OCI-LY7 (cell line): Measurements from ENCODE around the gene CTRB1. TPM values are rescaled to one million over a fixed set of nuclear protein-coding genes. Genes with fewer than 3 reads are reported as not detected.

Experiments
- BruUV-seq: library from RNA; stranded (reverse); fragments of 400-500 nt; replicated peaks from 2 replicates; lab custom pipeline; 2021; lab: Mats Ljungman, UMichigan
- CTCF ChIA-PET: fragments of 300-600 bp; sonication (Branson Sonifier 250); formaldehyde crosslinking; loops from one replicate; lab custom pipeline; 2022; ENCODE audit warnings: antibody characterized with exemption; ENCODE audit not compliant: unreplicated experiment; lab: Charles Lee
- POLR2A ChIA-PET: fragments of 300-600 bp; sonication (Branson Sonifier 250); formaldehyde crosslinking; loops from one replicate; lab custom pipeline; 2022; ENCODE audit warnings: antibody characterized with exemption; lab: Charles Lee
- DNase-seq: peaks from one replicate; pipeline ENCODE4 v3.0.0-alpha.2; 2015; ENCODE audit warnings: low spot score
- H2AFZ ChIP-seq: fragments of 200-600 bp; sonication (generic), shearing (Covaris generic); 2 replicates; pipeline ENCODE4 v1.6.1; 2014; ENCODE audit warnings: mild to moderate bottlenecking, antibody characterized with exemption, low read length, moderate library complexity
- H3K27ac ChIP-seq: fragments of 200-600 bp; sonication (generic); 2 replicates; pipeline ENCODE4 v1.5.1; 2014; ENCODE audit warnings: mixed run types, low read depth, mild to moderate bottlenecking, moderate library complexity, low read length, inconsistent platforms; ENCODE audit not compliant: poor library complexity, severe bottlenecking
- H3K36me3 ChIP-seq: fragments of 200-600 bp; sonication (generic); 2 replicates; pipeline ENCODE4 v1.6.1; 2014; ENCODE audit warnings: mild to moderate bottlenecking, antibody characterized with exemption, low read length, moderate library complexity, mixed read lengths; ENCODE audit not compliant: insufficient read depth
- H3K4me1 ChIP-seq: fragments of 200-600 bp; sonication (generic); 2 replicates; pipeline ENCODE4 v1.5.1; 2014; ENCODE audit warnings: mild to moderate bottlenecking, low read length; ENCODE audit not compliant: insufficient read depth, poor library complexity, severe bottlenecking
- H3K4me2 ChIP-seq: fragments of 200-600 bp; sonication (generic); 2 replicates; pipeline ENCODE4 v1.6.1; 2014; ENCODE audit warnings: mild to moderate bottlenecking, low read length
- H3K4me3 ChIP-seq: fragments of 200-600 bp; sonication (generic); 2 replicates; pipeline ENCODE4 v1.5.1; 2014; ENCODE audit warnings: mild to moderate bottlenecking, low read depth, low read length; ENCODE audit not compliant: poor library complexity, severe bottlenecking
- H3K79me2 ChIP-seq: fragments of 200-600 bp; sonication (generic); 2 replicates; pipeline ENCODE4 v1.6.1; 2016; ENCODE audit warnings: low read depth, mild to moderate bottlenecking, low read length, moderate library complexity, mixed read lengths; ENCODE audit not compliant: insufficient read depth
- H3K9me2 ChIP-seq: fragments of 200-600 bp; sonication (generic); 2 replicates; pipeline ENCODE4 v1.6.1; 2016; ENCODE audit warnings: mild to moderate bottlenecking, low read length, mixed read lengths; ENCODE audit not compliant: insufficient read depth
- H3K9me3 ChIP-seq: fragments of 200-600 bp; sonication (generic); 2 replicates; pipeline ENCODE4 v1.6.1; 2014; ENCODE audit warnings: mild to moderate bottlenecking, mixed run types, low read length, mixed read lengths
- H4K20me1 ChIP-seq: fragments of 200-600 bp; sonication (generic); 2 replicates; pipeline ENCODE4 v1.6.1; 2014; ENCODE audit warnings: mild to moderate bottlenecking, antibody characterized with exemption, low read length, moderate library complexity, mixed read lengths; ENCODE audit not compliant: insufficient read depth
- EZH2phosphoT487 ChIP-seq: fragments of 200-600 bp; sonication (generic); IDR thresholded peaks from 2 replicates; pipeline ENCODE4 v1.6.1; 2018; ENCODE audit warnings: low read depth, borderline replicate concordance, mild to moderate bottlenecking, mixed run types, antibody characterized with exemption, low read length, moderate library complexity, mixed read lengths
- intact Hi-C: fragments of 100-400 bp; cut with micrococcal nuclease; formaldehyde crosslinking; loops from one replicate; pipeline ENCODE4 v1.10.0; 2022; ENCODE audit not compliant: unreplicated experiment
- total RNA-seq, 2 experiments: library from RNA; depleted of rRNA in 1 of 2; stranded (reverse); fragments of >200 nt in 1 of 2; shearing (Covaris generic) in 1 of 2; gene quantifications; 2 replicates each; pipeline ENCODE4 v1.2.3, GENCODE V29; 2014 to 2022
- TF ChIP-seq, protein P1 (sequence below): fragments of 200-600 bp; sonication (generic); conservative IDR thresholded peaks from 2 replicates; pipeline ENCODE4 v1.5.1; 2014; ENCODE audit warnings: mild to moderate bottlenecking, antibody characterized with exemption, low read length, moderate library complexity, mixed read lengths

CTRB1 gene
- total RNA-seq, 2 experiments from 2014 or later: not detected

DNA sequence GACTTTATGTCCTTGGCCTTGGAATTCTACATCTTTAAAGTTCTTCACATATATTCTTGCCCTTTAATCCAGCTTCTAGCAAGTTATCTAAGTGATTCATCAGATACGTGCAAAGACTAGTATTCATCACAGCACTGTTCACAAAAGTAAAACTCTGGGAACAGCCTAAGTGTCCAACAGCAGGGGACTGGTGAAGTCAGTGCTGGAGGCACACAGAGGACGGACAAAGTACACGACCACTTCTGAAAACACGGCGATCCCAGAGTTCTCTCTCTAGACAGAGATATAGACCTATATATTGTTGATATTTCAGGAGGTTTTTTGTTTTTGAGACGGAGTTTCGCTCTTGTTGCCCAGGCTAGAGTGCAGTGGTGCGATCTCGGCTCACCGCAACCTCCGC is 12.8 kb downstream of the CTRB1 start:
- no peak overlapping the region for H3K4me3 ChIP-seq
- no TSS peak for BruUV-seq
- H3K27ac ChIP-seq: no peak overlapping the region
- H3K36me3 ChIP-seq: no peaks in the 10 kb centered on the region
- H3K79me2 ChIP-seq: no peaks in the 10 kb centered on the region
- H3K9me3 ChIP-seq: no peaks in the 10 kb centered on the region
- no peak for DNase-seq
- ChIA-PET POLR2A (interaction anchor here (1.1 kb wide), 1 partner anchor 11 kb away, joined by 3 read pairs; no protein-coding TSS in a partner anchor), CTCF (no interaction called here)
- H3K9me2 ChIP-seq: no peaks in the 10 kb centered on the region
- no peaks in the 10 kb centered on the region for H3K4me1 ChIP-seq
- intact Hi-C loops: loop anchor here (5.0 kb wide), 2 partner anchors 34 to 531 kb away; no protein-coding TSS in a partner anchor
- no peak overlapping the region for H2AFZ ChIP-seq
- TF ChIP-seq EZH2phosphoT487: no peak
- TF ChIP-seq, protein P1, sequence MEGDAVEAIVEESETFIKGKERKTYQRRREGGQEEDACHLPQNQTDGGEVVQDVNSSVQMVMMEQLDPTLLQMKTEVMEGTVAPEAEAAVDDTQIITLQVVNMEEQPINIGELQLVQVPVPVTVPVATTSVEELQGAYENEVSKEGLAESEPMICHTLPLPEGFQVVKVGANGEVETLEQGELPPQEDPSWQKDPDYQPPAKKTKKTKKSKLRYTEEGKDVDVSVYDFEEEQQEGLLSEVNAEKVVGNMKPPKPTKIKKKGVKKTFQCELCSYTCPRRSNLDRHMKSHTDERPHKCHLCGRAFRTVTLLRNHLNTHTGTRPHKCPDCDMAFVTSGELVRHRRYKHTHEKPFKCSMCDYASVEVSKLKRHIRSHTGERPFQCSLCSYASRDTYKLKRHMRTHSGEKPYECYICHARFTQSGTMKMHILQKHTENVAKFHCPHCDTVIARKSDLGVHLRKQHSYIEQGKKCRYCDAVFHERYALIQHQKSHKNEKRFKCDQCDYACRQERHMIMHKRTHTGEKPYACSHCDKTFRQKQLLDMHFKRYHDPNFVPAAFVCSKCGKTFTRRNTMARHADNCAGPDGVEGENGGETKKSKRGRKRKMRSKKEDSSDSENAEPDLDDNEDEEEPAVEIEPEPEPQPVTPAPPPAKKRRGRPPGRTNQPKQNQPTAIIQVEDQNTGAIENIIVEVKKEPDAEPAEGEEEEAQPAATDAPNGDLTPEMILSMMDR: no peak
- no peak overlapping the region for H3K4me2 ChIP-seq
- no peaks in the 10 kb centered on the region for H4K20me1 ChIP-seq

DNA sequence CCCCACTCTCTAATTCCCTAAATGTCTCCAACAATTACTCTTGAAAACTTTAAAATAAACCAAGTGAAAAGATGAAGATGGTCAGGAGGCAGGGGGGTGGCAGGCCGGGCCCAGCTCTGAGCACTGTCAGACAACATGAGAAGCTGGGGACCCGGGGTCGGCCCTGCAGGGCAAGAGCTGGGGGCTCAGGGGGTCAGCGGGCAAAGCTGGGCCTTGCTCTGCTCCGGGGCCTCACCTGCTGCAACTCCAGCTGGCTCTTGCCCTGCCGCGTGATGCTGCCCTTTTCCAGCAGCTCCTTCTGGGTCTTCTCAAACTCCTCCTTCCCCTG is 14.8 kb downstream of the CTRB1 start:
- H3K9me2 ChIP-seq: no peaks in the 10 kb centered on the region
- H3K4me1 ChIP-seq: no peaks in the 10 kb centered on the region
- CTCF ChIA-PET: interaction anchor here (0.6 to 1.8 kb wide), 8 partner anchors 14 to 169 kb away, joined by 3 to 8 read pairs (median 4); no protein-coding TSS in a partner anchor

More for the DNA sequence above, 14.8 kb downstream of the CTRB1 start:
- no peak overlapping the region for H3K4me3 ChIP-seq
- no peak overlapping the region for H3K27ac ChIP-seq
- BruUV-seq: no TSS peak
- intact Hi-C loops: loop anchor here (1.0 to 5.0 kb wide), 3 partner anchors 36 to 529 kb away; no protein-coding TSS in a partner anchor
- POLR2A ChIA-PET: interaction anchor here (1.1 kb wide), 1 partner anchor 146 kb away, joined by 3 read pairs; no protein-coding TSS in a partner anchor
- no peaks in the 10 kb centered on the region for H3K36me3 ChIP-seq
- no peak overlapping the region for H3K4me2 ChIP-seq
- 0 out of 2 replicates have a peak overlapping the region, but pooled peaks have one; percentile 63 for H2AFZ ChIP-seq
- no peaks in the 10 kb centered on the region for H4K20me1 ChIP-seq
- no peaks in the 10 kb centered on the region for H3K79me2 ChIP-seq
- no peaks in the 10 kb centered on the region for H3K9me3 ChIP-seq
- TF ChIP-seq EZH2phosphoT487: no peak
- TF ChIP-seq, protein P1: no peak
- no peak for DNase-seq
